WTC11 (cell line): ENCODE measurements around the gene INAFM2. TPM values are rescaled to one million over a fixed set of nuclear protein-coding genes. Genes with fewer than 3 reads are reported as not detected.

Experiments
- ATAC-seq: fragments of 200-7000 bp; cut with Tn5 transposase; 2 replicates; pipeline ENCODE4 v1.10.0; 2021; ENCODE audit warnings: mild to moderate bottlenecking, moderate library complexity
- CTCF ChIA-PET: fragments of 300-600 bp; sonication (Branson Sonifier 250); formaldehyde crosslinking; loops from one replicate; lab custom pipeline; 2021; ENCODE audit warnings: antibody characterized with exemption; lab: Charles Lee
- POLR2A ChIA-PET: fragments of 350-600 bp; sonication (Branson Sonifier 250); formaldehyde crosslinking; loops from one replicate; lab custom pipeline; 2021; ENCODE audit warnings: antibody characterized with exemption; lab: Charles Lee
- DNase-seq: peaks from one replicate; pipeline ENCODE4 v3.0.0; 2021; ENCODE audit warnings: low spot score
- H3K27ac Mint-ChIP-seq: 2 replicates; pipeline ENCODE4 v1.8.0; 2021; ENCODE audit warnings: mixed read lengths
- H3K27me3 Mint-ChIP-seq: 2 replicates; pipeline ENCODE4 v1.8.0; 2021; ENCODE audit warnings: low read depth, mild to moderate bottlenecking, moderate library complexity, mixed read lengths
- H3K36me3 Mint-ChIP-seq: 2 replicates; pipeline ENCODE4 v1.8.0; 2021; ENCODE audit warnings: mixed read lengths
- H3K4me1 Mint-ChIP-seq: 2 replicates; pipeline ENCODE4 v1.8.0; 2022; ENCODE audit warnings: mixed read lengths
- H3K4me3 Mint-ChIP-seq: 2 replicates; pipeline ENCODE4 v1.8.0; 2021; ENCODE audit warnings: mild to moderate bottlenecking, moderate library complexity, mixed read lengths
- H3K9me3 Mint-ChIP-seq: 2 replicates; pipeline ENCODE4 v1.8.0; 2021; ENCODE audit warnings: mixed read lengths
- AFF4 ChIP-seq: sonication (generic); formaldehyde crosslinking; IDR thresholded peaks from 2 replicates; pipeline ENCODE4 v1.8.1; 2023; ENCODE audit warnings: mild to moderate bottlenecking, missing genetic modification reagents, borderline replicate concordance
- CBFB ChIP-seq: sonication (generic); formaldehyde crosslinking; IDR thresholded peaks from 2 replicates; pipeline ENCODE4 v1.8.1; 2022; ENCODE audit warnings: mild to moderate bottlenecking, low read depth, missing genetic modification reagents
- CREM ChIP-seq: sonication (generic); formaldehyde crosslinking; IDR thresholded peaks from 2 replicates; pipeline ENCODE4 v1.8.1; 2022; ENCODE audit warnings: mild to moderate bottlenecking, missing genetic modification reagents, moderate library complexity
- CTCF ChIP-seq: fragments of 200-600 bp; IDR thresholded peaks from 2 replicates; pipeline ENCODE4 v1.8.0; 2022; ENCODE audit warnings: antibody characterized with exemption
- ERG ChIP-seq: fragments of 250-450 bp; sonication (Bioruptor Pico); IDR thresholded peaks from 2 replicates; pipeline ENCODE4 v1.8.0; 2021; ENCODE audit warnings: mild to moderate bottlenecking
- FOXJ3 ChIP-seq: sonication (generic); formaldehyde crosslinking; IDR thresholded peaks from 2 replicates; pipeline ENCODE4 v1.9.0; 2021; ENCODE audit warnings: missing genetic modification reagents, mild to moderate bottlenecking, borderline replicate concordance
- FOXP4 ChIP-seq: sonication (generic); formaldehyde crosslinking; IDR thresholded peaks from 2 replicates; pipeline ENCODE4 v1.8.0; 2022; ENCODE audit warnings: mild to moderate bottlenecking, missing genetic modification reagents
- HMGA2 ChIP-seq: fragments of 250-450 bp; sonication (Bioruptor Pico); IDR thresholded peaks from 2 replicates; pipeline ENCODE4 v1.4.0; 2021; ENCODE audit warnings: mild to moderate bottlenecking, moderate library complexity
- NFATC4 ChIP-seq: fragments of 250-450 bp; sonication (Bioruptor Pico); IDR thresholded peaks from 2 replicates; pipeline ENCODE4 v1.9.0; 2021; ENCODE audit warnings: mild to moderate bottlenecking
- NFE2L1 ChIP-seq: sonication (generic); formaldehyde crosslinking; IDR thresholded peaks from 2 replicates; pipeline ENCODE4 v1.8.1; 2023; ENCODE audit warnings: missing genetic modification reagents
- PREB ChIP-seq: sonication (generic); formaldehyde crosslinking; IDR thresholded peaks from 2 replicates; pipeline ENCODE4 v1.8.1; 2022; ENCODE audit warnings: mild to moderate bottlenecking, missing genetic modification reagents, moderate library complexity, borderline replicate concordance
- SMAD4 ChIP-seq: sonication (generic); formaldehyde crosslinking; IDR thresholded peaks from 2 replicates; pipeline ENCODE4 v1.8.0; 2022; ENCODE audit warnings: mild to moderate bottlenecking, missing genetic modification reagents
- SOX15 ChIP-seq: fragments of 250-450 bp; sonication (Bioruptor Pico); IDR thresholded peaks from 2 replicates; pipeline ENCODE4 v1.9.0; 2021; ENCODE audit warnings: mild to moderate bottlenecking
- TCF7 ChIP-seq: sonication (generic); formaldehyde crosslinking; IDR thresholded peaks from 2 replicates; pipeline ENCODE4 v1.8.0; 2022; ENCODE audit warnings: mild to moderate bottlenecking, low read depth, missing genetic modification reagents, moderate library complexity
- ZNF121 ChIP-seq: sonication (generic); formaldehyde crosslinking; IDR thresholded peaks from 2 replicates; pipeline ENCODE4 v1.8.0; 2023; ENCODE audit warnings: missing genetic modification reagents
- ZNF281 ChIP-seq: sonication (generic); formaldehyde crosslinking; IDR thresholded peaks from 2 replicates; pipeline ENCODE4 v1.8.0; 2023; ENCODE audit warnings: mild to moderate bottlenecking, missing genetic modification reagents
- ZNF512 ChIP-seq: sonication (generic); formaldehyde crosslinking; IDR thresholded peaks from 2 replicates; pipeline ENCODE4 v1.8.1; 2022; ENCODE audit warnings: missing genetic modification reagents, borderline replicate concordance
- ZNF671 ChIP-seq: fragments of 250-450 bp; sonication (Bioruptor Pico); IDR thresholded peaks from 2 replicates; pipeline ENCODE4 v1.8.0; 2021; ENCODE audit warnings: mild to moderate bottlenecking
- total RNA-seq: library from RNA; stranded (reverse); gene quantifications from 3 replicates; pipeline ENCODE4 v1.2.3, GENCODE V29; 2021

INAFM2 gene
- total RNA-seq, 1 experiment from 2014 or later: 34.2 TPM

- Mint-ChIP-seq H3K4me3 (no peak overlapping the region), H3K9me3 (no peaks in the 10 kb centered on the region), H3K27me3 (peaks cover 19% of the 10 kb centered on the region)
- TF ChIP-seq SOX15 (CRISPR knock-in tag) (no peak), HMGA2 (CRISPR knock-in tag) (no peak), ZNF281 (no peak), CBFB (CRISPR knock-in tag) (no peak), TCF7 (no peak), SMAD4 (CRISPR knock-in tag) (no peak), CTCF (no peak), FOXP4 (CRISPR knock-in tag) (no peak), PREB (CRISPR knock-in tag) (no peak)
- TF ChIP-seq, all 79 proteins: peak for 0
- no peak overlapping the region for H3K27ac Mint-ChIP-seq
- ChIA-PET CTCF (interaction anchor here (1.7 to 17.8 kb wide), 4 partner anchors 9 to 38 kb away, joined by 9 to 690 read pairs (median 222); partner anchors contain the start of genes ANKRD63 and INAFM2), POLR2A (no interaction called here)
- no peaks in the 10 kb centered on the region for H3K36me3 Mint-ChIP-seq
- H3K4me1 Mint-ChIP-seq: peaks cover 21% of the 10 kb centered on the region
- DNase-seq (no peak), ATAC-seq (no peak)
Observed at GRCh38 chr15:40312370-40313158, 10.9 kb upstream of the INAFM2 start.

- Mint-ChIP-seq H3K27me3 (peaks cover 19% of the 10 kb centered on the region), H3K27ac (no peak overlapping the region), H3K4me3 (no peak overlapping the region), H3K4me1 (peaks cover 13% of the 10 kb centered on the region), H3K36me3 (no peaks in the 10 kb centered on the region), H3K9me3 (no peaks in the 10 kb centered on the region)
- CTCF ChIA-PET: interaction anchor here (1.0 to 17.8 kb wide), 5 partner anchors 7 to 39 kb away, joined by 3 to 690 read pairs (median 6); partner anchors contain the start of gene INAFM2
- DNase-seq (no peak), ATAC-seq (no peak)
- POLR2A ChIA-PET: no interaction called here
- TF ChIP-seq CREM (CRISPR knock-in tag) (no peak), ZNF671 (CRISPR knock-in tag) (no peak), AFF4 (no peak), NFATC4 (CRISPR knock-in tag) (no peak), ERG (CRISPR knock-in tag) (no peak), FOXJ3 (CRISPR knock-in tag) (no peak), ZNF512 (CRISPR knock-in tag) (no peak), ZNF121 (no peak), NFE2L1 (CRISPR knock-in tag) (no peak)
Observed at GRCh38 chr15:40313531-40314398, 9.7 kb upstream of the INAFM2 start.
